ENCODE measurements around the gene CT83.

DNA sequence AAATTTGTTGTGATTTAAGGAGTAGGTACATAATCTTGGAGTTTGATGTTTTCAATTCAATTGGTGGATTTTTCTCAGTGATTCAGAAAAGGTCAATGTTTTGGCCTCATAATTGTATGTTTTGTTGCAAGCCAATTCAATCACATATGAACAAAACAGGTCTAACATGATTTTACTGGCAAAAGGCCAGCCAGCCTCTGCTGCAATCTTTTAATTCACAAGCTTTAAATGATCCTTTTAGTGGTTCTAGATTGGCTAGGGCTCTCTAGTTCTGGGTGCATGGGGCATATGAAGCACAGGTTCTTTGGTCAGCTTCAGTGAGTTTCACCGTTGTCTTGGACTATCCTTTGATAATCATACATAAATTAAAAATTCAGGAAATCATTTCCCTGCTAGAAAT, 45.6 kb downstream of the CT83 start:
- TF ChIP-seq, protein P1, sequence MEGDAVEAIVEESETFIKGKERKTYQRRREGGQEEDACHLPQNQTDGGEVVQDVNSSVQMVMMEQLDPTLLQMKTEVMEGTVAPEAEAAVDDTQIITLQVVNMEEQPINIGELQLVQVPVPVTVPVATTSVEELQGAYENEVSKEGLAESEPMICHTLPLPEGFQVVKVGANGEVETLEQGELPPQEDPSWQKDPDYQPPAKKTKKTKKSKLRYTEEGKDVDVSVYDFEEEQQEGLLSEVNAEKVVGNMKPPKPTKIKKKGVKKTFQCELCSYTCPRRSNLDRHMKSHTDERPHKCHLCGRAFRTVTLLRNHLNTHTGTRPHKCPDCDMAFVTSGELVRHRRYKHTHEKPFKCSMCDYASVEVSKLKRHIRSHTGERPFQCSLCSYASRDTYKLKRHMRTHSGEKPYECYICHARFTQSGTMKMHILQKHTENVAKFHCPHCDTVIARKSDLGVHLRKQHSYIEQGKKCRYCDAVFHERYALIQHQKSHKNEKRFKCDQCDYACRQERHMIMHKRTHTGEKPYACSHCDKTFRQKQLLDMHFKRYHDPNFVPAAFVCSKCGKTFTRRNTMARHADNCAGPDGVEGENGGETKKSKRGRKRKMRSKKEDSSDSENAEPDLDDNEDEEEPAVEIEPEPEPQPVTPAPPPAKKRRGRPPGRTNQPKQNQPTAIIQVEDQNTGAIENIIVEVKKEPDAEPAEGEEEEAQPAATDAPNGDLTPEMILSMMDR (IDR thresholded peaks at IDR 0.05; ENCODE audit: poor library complexity, severe bottlenecking) = no peak
- TF ChIP-seq EZH2 (IDR thresholded peaks at IDR 0.05; ENCODE audit: borderline replicate concordance, insufficient read depth, low read length, poor library complexity, severe bottlenecking) = no peak
